SK-N-SH (cell line): ENCODE data around the gene HNF1A. TPM values are rescaled to one million over a fixed set of nuclear protein-coding genes. Genes with fewer than 3 reads are reported as not detected.

Source experiments
- CTCF ChIA-PET: fragments of 300-600, 350-600 bp; formaldehyde crosslinking; extraction: SDS; loops from one replicate; lab custom pipeline; 2021; lab: Yijun Ruan, JAX
- POLR2A ChIA-PET: fragments of 350-600 bp; sonication (Branson Sonifier 250); formaldehyde crosslinking; extraction: SDS; loops from one replicate; lab custom pipeline; 2020; ENCODE audit warnings: antibody characterized with exemption, inconsistent platforms; lab: Yijun Ruan, JAX
- DNase-seq: peaks from one replicate; pipeline ENCODE4 v3.0.0; 2012
- H2AFZ ChIP-seq: fragments of 200-600 bp; sonication (generic); 2 replicates; pipeline ENCODE4 v1.8.1; 2016; ENCODE audit warnings: antibody characterized with exemption, mild to moderate bottlenecking, low read depth
- H3F3A ChIP-seq: fragments of 200-600 bp; sonication (generic); replicated peaks from 2 replicates; pipeline ENCODE3; 2016; ENCODE audit warnings: antibody characterized with exemption, mild to moderate bottlenecking; ENCODE audit not compliant: insufficient read depth
- H3K27ac ChIP-seq, 2 experiments: fragments of 200-500 bp in 1 of 2; fragments of 200-600 bp in 1 of 2; sonication (Bioruptor generic) in 1 of 2; sonication (generic), shearing (Covaris generic) in 1 of 2; 2 replicates each; pipeline versions ENCODE4 v1.5.1 to v1.6.1; 2014 to 2016; ENCODE audit warnings: low read depth in 2 of 2, inconsistent platforms in 1 of 2, low read length in 1 of 2, mild to moderate bottlenecking in 1 of 2, mixed read lengths in 1 of 2
- H3K27me3 ChIP-seq: fragments of 200-600 bp; sonication (generic), shearing (Covaris generic); 2 replicates; pipeline ENCODE4 v1.6.1; 2016; ENCODE audit warnings: mixed run types; ENCODE audit not compliant: insufficient read depth
- H3K36me3 ChIP-seq, 2 experiments: fragments of 200-500 bp in 1 of 2; fragments of 200-600 bp in 1 of 2; sonication (Bioruptor generic) in 1 of 2; sonication (generic) in 1 of 2; replicated peaks in 1 of 2; 2 replicates each; pipeline versions ENCODE3 to v1.5.1; 2014 to 2016; ENCODE audit warnings: low read length in 1 of 2, mild to moderate bottlenecking in 1 of 2; ENCODE audit not compliant: insufficient read depth in 2 of 2, control insufficient read depth in 1 of 2
- H3K4me1 ChIP-seq, 2 experiments: fragments of 200-500 bp in 1 of 2; fragments of 200-600 bp in 1 of 2; sonication (Bioruptor generic) in 1 of 2; sonication (generic), shearing (Covaris generic) in 1 of 2; 2 replicates each; pipeline versions ENCODE4 v1.5.1 to v1.6.1; 2014 to 2016; ENCODE audit warnings: low read depth in 1 of 2, low read length in 1 of 2, mixed run types in 1 of 2; ENCODE audit not compliant: insufficient read depth in 2 of 2, control insufficient read depth in 1 of 2
- H3K4me2 ChIP-seq: fragments of 200-600 bp; sonication (generic), shearing (Covaris generic); 2 replicates; pipeline ENCODE4 v1.6.1; 2017; ENCODE audit warnings: mixed run types
- H3K4me3 ChIP-seq, 2 experiments: fragments of 200-500 bp in 1 of 2; fragments of 200-600 bp in 1 of 2; sonication (Bioruptor generic) in 1 of 2; sonication (generic), shearing (Covaris generic) in 1 of 2; 2 replicates each; pipeline versions ENCODE4 v1.5.1 to v1.8.1; 2014 to 2016; ENCODE audit warnings: low read depth in 2 of 2, inconsistent platforms in 1 of 2, low read length in 1 of 2, mild to moderate bottlenecking in 1 of 2, mixed read lengths in 1 of 2, moderate library complexity in 1 of 2
- H3K79me2 ChIP-seq: fragments of 200-600 bp; sonication (generic); 2 replicates; pipeline ENCODE4 v1.8.1; 2017; ENCODE audit warnings: mild to moderate bottlenecking; ENCODE audit not compliant: insufficient read depth
- H3K9ac ChIP-seq: fragments of 200-600 bp; sonication (generic); 2 replicates; pipeline ENCODE4 v1.6.1; 2017; ENCODE audit warnings: mixed run types
- H3K9me2 ChIP-seq: fragments of 200-600 bp; sonication (generic); 2 replicates; pipeline ENCODE4 v1.6.1; 2017; ENCODE audit warnings: mixed run types
- H3K9me3 ChIP-seq: fragments of 200-600 bp; sonication (generic); 2 replicates; pipeline ENCODE4 v1.6.1; 2017; ENCODE audit warnings: mixed run types, mild to moderate bottlenecking, moderate library complexity
- H4K20me1 ChIP-seq: fragments of 200-600 bp; sonication (generic); 2 replicates; pipeline ENCODE4 v1.6.1; 2017; ENCODE audit warnings: mild to moderate bottlenecking, mixed run types; ENCODE audit not compliant: insufficient read depth
- EP300 ChIP-seq, 2 experiments: IDR thresholded peaks; 2 replicates each; pipeline versions ENCODE4 v1.4.0 to v1.6.1; 2012; ENCODE audit warnings: borderline replicate concordance in 1 of 2, low read depth in 1 of 2, low read length in 1 of 2
- FOSL2 ChIP-seq: IDR thresholded peaks from 2 replicates; pipeline ENCODE4 v1.4.0; 2012; ENCODE audit warnings: low read depth, mild to moderate bottlenecking, moderate library complexity, borderline replicate concordance
- GATA2 ChIP-seq: sonication (generic); formaldehyde crosslinking; IDR thresholded peaks from 2 replicates; pipeline ENCODE4 v1.5.0; 2020; ENCODE audit warnings: mild to moderate bottlenecking, missing genetic modification reagents
- IRF3 ChIP-seq: fragments of 150-350 bp; IDR thresholded peaks from 2 replicates; pipeline ENCODE4 v1.6.1; 2016; ENCODE audit warnings: mild to moderate bottlenecking, low read depth, low read length
- JUND ChIP-seq: IDR thresholded peaks from 2 replicates; pipeline ENCODE4 v1.4.0; 2012
- NFIC ChIP-seq: IDR thresholded peaks from 2 replicates; pipeline ENCODE4 v1.4.0; 2012; ENCODE audit warnings: borderline replicate concordance
- REST ChIP-seq: IDR thresholded peaks from 2 replicates; pipeline ENCODE4 v1.6.1; 2012; ENCODE audit warnings: mild to moderate bottlenecking, low read depth, low read length, moderate library complexity
- RFX5 ChIP-seq: IDR thresholded peaks from 2 replicates; pipeline ENCODE4 v1.6.1; 2012; ENCODE audit warnings: mild to moderate bottlenecking, improper control_type of control experiment, low read length
- RXRA ChIP-seq: IDR thresholded peaks from 2 replicates; pipeline ENCODE4 v1.4.0; 2012; ENCODE audit warnings: low read depth, mild to moderate bottlenecking, borderline replicate concordance
- SIN3A ChIP-seq: IDR thresholded peaks from 2 replicates; pipeline ENCODE4 v1.6.1; 2012; ENCODE audit warnings: low read depth, mild to moderate bottlenecking, low read length, moderate library complexity, borderline replicate concordance
- TAF1 ChIP-seq: IDR thresholded peaks from 2 replicates; pipeline ENCODE4 v1.6.1; 2012; ENCODE audit warnings: low read depth, mild to moderate bottlenecking, low read length, moderate library complexity, borderline replicate concordance
- TCF12 ChIP-seq: IDR thresholded peaks from 2 replicates; pipeline ENCODE4 v1.4.0; 2012
- USF2 ChIP-seq: fragments of 150-350 bp; IDR thresholded peaks from 2 replicates; pipeline ENCODE4 v1.6.1; 2017; ENCODE audit warnings: antibody characterized with exemption, low read length, low read depth, borderline replicate concordance
- YY1 ChIP-seq: IDR thresholded peaks from 2 replicates; pipeline ENCODE4 v1.4.0; 2012; ENCODE audit warnings: low read depth, mild to moderate bottlenecking
- WGBS: methylation state at CpG from one replicate; pipeline ENCODE4 v1.1.6; 2017; ENCODE audit warnings: low lambda C conversion rate; 5-methylcytosine and 5-hydroxymethylcytosine counted together
- polyA plus RNA-seq, 3 experiments: library from polyadenylated mRNA; depleted of rRNA; stranded (reverse); fragments of >200 nt; gene quantifications; 2 replicates each; pipeline ENCODE4 v1.2.3, GENCODE V29; 2012

Gene HNF1A
- polyA plus RNA-seq, 1 of the 3 experiments (the other 2 are of a cell fraction), result not detected

GRCh38 chr12:120939523-120939922 is 38.8 kb upstream of the HNF1A start:
- Histone ChIP-seq H3K9me3 (no peaks in the 10 kb centered on the region), H3K79me2 (no peaks in the 10 kb centered on the region), H4K20me1 (no peaks in the 10 kb centered on the region), H3F3A (no peaks in the 10 kb centered on the region), H3K27ac (no peak overlapping the region), H3K9me2 (no peaks in the 10 kb centered on the region), H3K4me1 (no peaks in the 10 kb centered on the region), H3K4me3 (no peak overlapping the region), H3K9ac (no peak overlapping the region), H2AFZ (no peak overlapping the region), H3K4me2 (no peak overlapping the region), H3K27me3 (no peaks in the 10 kb centered on the region; the same call in 1 of the 2 replicates), H3K36me3 (no peaks in the 10 kb centered on the region)
- no peak for DNase-seq
- no peak for TF ChIP-seq RFX5
- TF ChIP-seq TAF1, result no peak
- no peak for TF ChIP-seq NFIC
- TF ChIP-seq JUND, result no peak
- TF ChIP-seq FOSL2, result no peak
- TF ChIP-seq USF2, result no peak
- TF ChIP-seq YY1, result no peak
- TF ChIP-seq IRF3, result no peak
- TF ChIP-seq REST, result no peak
- TF ChIP-seq RXRA, result no peak
- no peak for TF ChIP-seq EP300 (IDR thresholded peaks at IDR 0.05; ENCODE audit: borderline replicate concordance in 1 of 2, low read depth in 1 of 2, low read length in 1 of 2)
- TF ChIP-seq GATA2 (CRISPR knock-in tag), result no peak
- TF ChIP-seq SIN3A, result no peak
- TF ChIP-seq TCF12, result no peak
- 23% methylated on average over 3 of the region's 3 CpGs for WGBS
- CTCF ChIA-PET, result interaction anchor here (0.6 to 2.3 kb wide), 7 partner anchors 25 to 818 kb away, joined by 3 to 9 read pairs (median 3); no protein-coding TSS in a partner anchor
- POLR2A ChIA-PET, result interaction anchor here (0.7 kb wide), 1 partner anchor 238 kb away, joined by 3 read pairs; no protein-coding TSS in a partner anchor
